Measurements from ENCODE around the gene NR2F2.

- TF ChIP-seq TAF1 (IDR thresholded peaks at IDR 0.05; ENCODE audit: borderline replicate concordance, low read depth, low read length) (no peak), RXRA (IDR thresholded peaks at IDR 0.05; ENCODE audit: borderline replicate concordance, low read depth) (no peak), CTCF (IDR thresholded peaks at IDR 0.05) (no peak), YY1 (IDR thresholded peaks at IDR 0.05; ENCODE audit: low read depth) (no peak), IRF3 (IDR thresholded peaks at IDR 0.05; ENCODE audit: low read depth, low read length) (no peak), REST (IDR thresholded peaks at IDR 0.05; ENCODE audit: low read depth, low read length) (no peak), MAX (IDR thresholded peaks at IDR 0.05; ENCODE audit: low read depth) (no peak), POLR2AphosphoS5 (IDR thresholded peaks at IDR 0.05; ENCODE audit: low read depth, low read length) (no peak), USF1 (IDR thresholded peaks at IDR 0.05; ENCODE audit: borderline replicate concordance, low read depth) (no peak)
Measured at GRCh38 chr15:96336108-96336595, 5.7 kb downstream of the NR2F2 start.
